K562 (cell line): ENCODE results near the gene MYCBP.

ENCODE experiments used
- ATF7 ChIP-seq: fragments of 450-650 bp; IDR thresholded peaks from 2 replicates; pipeline ENCODE4 v1.7.1; 2014; ENCODE audit warnings: mild to moderate bottlenecking, moderate library complexity
- BCL6 ChIP-seq: fragments of 250-450 bp; sonication (Bioruptor Pico); IDR thresholded peaks from 2 replicates; pipeline ENCODE4 v1.4.0; 2020
- EP300 ChIP-seq: IDR thresholded peaks from 2 replicates; pipeline ENCODE4 v1.6.1; 2012; ENCODE audit warnings: low read length, improper control_type of control experiment
- SMARCE1 ChIP-seq: fragments of 450-650 bp; IDR thresholded peaks from 2 replicates; pipeline ENCODE4 v1.7.1; 2016; ENCODE audit warnings: mild to moderate bottlenecking
- ZNF609 ChIP-seq: sonication (generic); formaldehyde crosslinking; IDR thresholded peaks from 2 replicates; pipeline ENCODE4 v1.8.1; 2023; ENCODE audit warnings: missing genetic modification reagents, mild to moderate bottlenecking, borderline replicate concordance

GRCh38 chr1:38814444-38814983 lies 58.6 kb downstream of the MYCBP start:
- TF ChIP-seq ZNF609 (CRISPR knock-in tag) (no peak), SMARCE1 (no peak), BCL6 (CRISPR knock-in tag) (no peak), ATF7 (no peak), EP300 (no peak)
